DMS 273 treated with DMSO at 0.1 percent for 48 hours (cell line): ENCODE results near the gene RPS15.

Experiments
- DNase-seq: peaks from one replicate; lab custom pipeline; 2025; lab: John Stamatoyannopoulos, UW

RPS15 gene

GRCh38 chr19:1453525-1454364 is 15.5 kb downstream of the RPS15 start:
- DNase-seq: peak; percentile 72

GRCh38 chr19:1455002-1455335 is 16.8 kb downstream of the RPS15 start:
- no peak for DNase-seq

GRCh38 chr19:1455336-1456120 is 17.3 kb downstream of the RPS15 start:
- no peak for DNase-seq

- DNase-seq: no peak
These were observed 18.1 kb downstream of the RPS15 start for GRCh38 chr19:1456121-1456900.

- no peak for DNase-seq
These were observed 19.0 kb downstream of the RPS15 start for GRCh38 chr19:1457031-1457739.

- DNase-seq: no peak
These were observed 19.7 kb downstream of the RPS15 start for GRCh38 chr19:1457892-1458291.

GRCh38 chr19:1459479-1459878 is 21.3 kb downstream of the RPS15 start:
- DNase-seq: no peak

GRCh38 chr19:1460033-1460995 is 22.1 kb downstream of the RPS15 start:
- DNase-seq: no peak

- DNase-seq: no peak
These were observed 23.7 kb downstream of the RPS15 start for GRCh38 chr19:1461862-1462261.

- DNase-seq: no peak
These were observed 27.2 kb downstream of the RPS15 start for GRCh38 chr19:1465191-1466016.

GRCh38 chr19:1466018-1466460 is 27.8 kb downstream of the RPS15 start:
- no peak for DNase-seq

GRCh38 chr19:1466461-1467214 is 28.4 kb downstream of the RPS15 start:
- no peak for DNase-seq

- DNase-seq: no peak
These were observed 29.0 kb downstream of the RPS15 start for GRCh38 chr19:1467215-1467489.

GRCh38 chr19:1467490-1468273 is 29.5 kb downstream of the RPS15 start:
- DNase-seq: no peak

- no peak for DNase-seq
These were observed 30.2 kb downstream of the RPS15 start for GRCh38 chr19:1468274-1468820.

- no peak for DNase-seq
These were observed 30.6 kb downstream of the RPS15 start for GRCh38 chr19:1468821-1469254.

GRCh38 chr19:1469255-1470054 is 31.3 kb downstream of the RPS15 start:
- DNase-seq: no peak

GRCh38 chr19:1470055-1470304 is 31.8 kb downstream of the RPS15 start:
- DNase-seq: no peak
